ENCODE results near the gene MMP13.

- TF ChIP-seq CTCF (IDR thresholded peaks at IDR 0.05) (no peak), POLR2A (IDR thresholded peaks at IDR 0.05; ENCODE audit: low read length) (no peak), CHD4 (IDR thresholded peaks at IDR 0.05; ENCODE audit: borderline replicate concordance) (no peak), MYC (IDR thresholded peaks at IDR 0.05; ENCODE audit: borderline replicate concordance, low read length) (no peak), RAD21 (conservative IDR thresholded peaks at IDR 0.05 in 1 of 2, IDR thresholded peaks at IDR 0.05 in 1 of 2) (no peak), JUNB (IDR thresholded peaks at IDR 0.05) (no peak), RFX5 (IDR thresholded peaks at IDR 0.05) (no peak), PBX3 (IDR thresholded peaks at IDR 0.05) (no peak), EP300 (IDR thresholded peaks at IDR 0.05) (no peak), GATA3 (IDR thresholded peaks at IDR 0.05; ENCODE audit: borderline replicate concordance) (no peak), RNF2 (IDR thresholded peaks at IDR 0.05; ENCODE audit: borderline replicate concordance, low read depth) (no peak), CHD2 (IDR thresholded peaks at IDR 0.05; ENCODE audit: low read length, partially characterized antibody) (no peak)
Measured at GRCh38 chr11:102915044-102915375, 40.5 kb downstream of the MMP13 start.
